Measurements from ENCODE around the gene CD226.

- TF ChIP-seq, protein P1, sequence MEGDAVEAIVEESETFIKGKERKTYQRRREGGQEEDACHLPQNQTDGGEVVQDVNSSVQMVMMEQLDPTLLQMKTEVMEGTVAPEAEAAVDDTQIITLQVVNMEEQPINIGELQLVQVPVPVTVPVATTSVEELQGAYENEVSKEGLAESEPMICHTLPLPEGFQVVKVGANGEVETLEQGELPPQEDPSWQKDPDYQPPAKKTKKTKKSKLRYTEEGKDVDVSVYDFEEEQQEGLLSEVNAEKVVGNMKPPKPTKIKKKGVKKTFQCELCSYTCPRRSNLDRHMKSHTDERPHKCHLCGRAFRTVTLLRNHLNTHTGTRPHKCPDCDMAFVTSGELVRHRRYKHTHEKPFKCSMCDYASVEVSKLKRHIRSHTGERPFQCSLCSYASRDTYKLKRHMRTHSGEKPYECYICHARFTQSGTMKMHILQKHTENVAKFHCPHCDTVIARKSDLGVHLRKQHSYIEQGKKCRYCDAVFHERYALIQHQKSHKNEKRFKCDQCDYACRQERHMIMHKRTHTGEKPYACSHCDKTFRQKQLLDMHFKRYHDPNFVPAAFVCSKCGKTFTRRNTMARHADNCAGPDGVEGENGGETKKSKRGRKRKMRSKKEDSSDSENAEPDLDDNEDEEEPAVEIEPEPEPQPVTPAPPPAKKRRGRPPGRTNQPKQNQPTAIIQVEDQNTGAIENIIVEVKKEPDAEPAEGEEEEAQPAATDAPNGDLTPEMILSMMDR (conservative IDR thresholded peaks at IDR 0.05; ENCODE audit: low read depth, low read length): no peak
- TF ChIP-seq, protein P2, sequence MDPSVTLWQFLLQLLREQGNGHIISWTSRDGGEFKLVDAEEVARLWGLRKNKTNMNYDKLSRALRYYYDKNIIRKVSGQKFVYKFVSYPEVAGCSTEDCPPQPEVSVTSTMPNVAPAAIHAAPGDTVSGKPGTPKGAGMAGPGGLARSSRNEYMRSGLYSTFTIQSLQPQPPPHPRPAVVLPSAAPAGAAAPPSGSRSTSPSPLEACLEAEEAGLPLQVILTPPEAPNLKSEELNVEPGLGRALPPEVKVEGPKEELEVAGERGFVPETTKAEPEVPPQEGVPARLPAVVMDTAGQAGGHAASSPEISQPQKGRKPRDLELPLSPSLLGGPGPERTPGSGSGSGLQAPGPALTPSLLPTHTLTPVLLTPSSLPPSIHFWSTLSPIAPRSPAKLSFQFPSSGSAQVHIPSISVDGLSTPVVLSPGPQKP (IDR thresholded peaks at IDR 0.05; ENCODE audit: borderline replicate concordance, low read depth, low read length): no peak
- no peak for TF ChIP-seq MXI1 (IDR thresholded peaks at IDR 0.05; ENCODE audit: borderline replicate concordance, low read depth, low read length)
- TF ChIP-seq MAFK (IDR thresholded peaks at IDR 0.05; ENCODE audit: low read depth, low read length): no peak
- no peak for TF ChIP-seq POLR2A (IDR thresholded peaks at IDR 0.05; ENCODE audit: low read depth, low read length)
- TF ChIP-seq FOS (IDR thresholded peaks at IDR 0.05; ENCODE audit: low read depth, low read length): no peak
- TF ChIP-seq RAD21 (IDR thresholded peaks at IDR 0.05; ENCODE audit: low read length): no peak
- TF ChIP-seq SMC3 (IDR thresholded peaks at IDR 0.05; ENCODE audit: low read depth, low read length): no peak
Observed at GRCh38 chr18:69839497-69839896, 108.2 kb downstream of the CD226 start.

Data from IMR-90 (cell line).